Activated naive CD4-positive, alpha-beta T cell treated with anti-CD3 and anti-CD28 coated beads, Interleukin-2, amount 50 U/mL, for 24 hours (primary cell): ENCODE measurements around the gene AMHR2.
A peak's percentile ranks its signal among the peaks of the same experiment; 100 is the strongest.
"Not testable (repeated sequence)": the region's sequence is repeated elsewhere in the genome, so short reads cannot be mapped to it uniquely, and the experiment has no call there.

ENCODE experiments used
- H3K27ac Mint-ChIP-seq: one replicate; pipeline ENCODE4 v1.8.0; 2021; ENCODE audit warnings: mild to moderate bottlenecking, mixed read lengths
- H3K27me3 Mint-ChIP-seq: one replicate; pipeline ENCODE4 v1.8.0; 2021; ENCODE audit warnings: mixed read lengths
- H3K36me3 Mint-ChIP-seq: one replicate; pipeline ENCODE4 v1.8.0; 2021; ENCODE audit warnings: mixed read lengths
- H3K4me1 Mint-ChIP-seq: one replicate; pipeline ENCODE4 v1.8.0; 2021; ENCODE audit warnings: mixed read lengths
- H3K4me3 Mint-ChIP-seq: one replicate; pipeline ENCODE4 v1.8.0; 2021; ENCODE audit warnings: mild to moderate bottlenecking, mixed read lengths
- H3K9me3 Mint-ChIP-seq: one replicate; pipeline ENCODE4 v1.8.0; 2021; ENCODE audit warnings: mixed read lengths

AMHR2 gene

GRCh38 chr12:53423597-53423996 lies at the start of gene AMHR2:
Gene AMHR2, plus strand, starts transcription at chr12:53423855. Its CDS starts 80 bp downstream, at chr12:53423935.
- no peak within 1 kb of the TSS for H3K27ac Mint-ChIP-seq

GRCh38 chr12:53374277-53374676 lies 49.4 kb upstream of the AMHR2 start:
- Mint-ChIP-seq H3K27ac (peak overlapping the region; percentile 46), H3K4me1 (peaks cover 23% of the 10 kb centered on the region)
- not testable (repeated sequence) for H3K9me3 Mint-ChIP-seq, H3K27me3 Mint-ChIP-seq, H3K36me3 Mint-ChIP-seq, H3K4me3 Mint-ChIP-seq

More at GRCh38 chr12:53423597-53423996, at the start of gene AMHR2:
- Mint-ChIP-seq H3K4me3 (no peak within 1 kb of the TSS), H3K27me3 (no peaks in the 10 kb centered on the region), H3K4me1 (peaks cover 25% of the 10 kb centered on the region), H3K9me3 (no peaks in the 10 kb centered on the region), H3K36me3 (no peaks in the 10 kb centered on the region)

DNA sequence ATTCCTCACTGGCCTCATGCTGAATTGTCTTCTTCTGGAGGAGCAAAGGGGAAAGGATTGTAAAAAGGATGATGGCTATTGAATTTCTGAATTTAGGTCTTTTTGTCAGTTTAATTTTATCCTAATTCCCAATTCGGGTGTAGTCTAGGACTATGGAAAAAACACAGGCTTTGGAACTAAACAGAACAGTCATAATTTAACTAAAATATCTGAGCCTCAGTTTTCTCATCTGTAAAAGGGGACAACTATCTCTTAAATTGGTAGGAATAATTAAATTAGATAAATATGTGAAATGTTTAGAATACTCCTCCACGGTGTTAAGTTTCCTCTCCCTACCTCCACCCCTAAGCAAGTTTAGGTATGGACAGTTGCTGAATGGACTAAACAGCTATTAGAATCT lies 46.9 kb upstream of the AMHR2 start:
- Mint-ChIP-seq H3K4me1 (peaks cover 22% of the 10 kb centered on the region), H3K27ac (peak overlapping the region; percentile 41), H3K27me3 (no peaks in the 10 kb centered on the region), H3K4me3 (no peak overlapping the region), H3K36me3 (peaks cover 6% of the 10 kb centered on the region), H3K9me3 (no peaks in the 10 kb centered on the region)

DNA sequence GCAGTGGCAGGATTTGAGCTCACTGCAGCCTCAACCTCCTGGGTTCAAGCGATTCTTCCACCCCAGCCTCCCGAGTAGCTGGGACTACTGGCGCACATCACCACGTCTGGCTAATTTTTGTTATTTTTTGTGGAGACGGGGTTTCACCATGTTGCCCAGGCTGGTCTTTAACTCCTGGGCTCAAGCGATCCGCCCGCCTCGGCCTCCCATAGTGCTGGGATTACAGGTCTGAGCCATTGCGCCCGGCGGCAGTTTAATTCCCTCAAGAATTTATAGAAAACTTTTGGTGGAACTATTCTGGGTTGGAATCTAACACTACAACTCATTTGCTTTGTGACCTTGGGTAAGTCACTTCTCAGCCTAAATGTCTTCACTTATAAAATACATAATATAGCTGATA lies 45.4 kb upstream of the AMHR2 start:
- Mint-ChIP-seq H3K9me3 (no peaks in the 10 kb centered on the region), H3K27me3 (no peaks in the 10 kb centered on the region), H3K36me3 (peaks cover 13% of the 10 kb centered on the region), H3K27ac (no peak overlapping the region), H3K4me3 (no peak overlapping the region), H3K4me1 (peaks cover 26% of the 10 kb centered on the region)

GRCh38 chr12:53378724-53379388 lies 44.8 kb upstream of the AMHR2 start:
- Mint-ChIP-seq H3K27me3 (no peaks in the 10 kb centered on the region), H3K9me3 (no peaks in the 10 kb centered on the region), H3K4me1 (peaks cover 33% of the 10 kb centered on the region), H3K36me3 (peaks cover 17% of the 10 kb centered on the region), H3K27ac (no peak overlapping the region), H3K4me3 (no peak overlapping the region)

DNA sequence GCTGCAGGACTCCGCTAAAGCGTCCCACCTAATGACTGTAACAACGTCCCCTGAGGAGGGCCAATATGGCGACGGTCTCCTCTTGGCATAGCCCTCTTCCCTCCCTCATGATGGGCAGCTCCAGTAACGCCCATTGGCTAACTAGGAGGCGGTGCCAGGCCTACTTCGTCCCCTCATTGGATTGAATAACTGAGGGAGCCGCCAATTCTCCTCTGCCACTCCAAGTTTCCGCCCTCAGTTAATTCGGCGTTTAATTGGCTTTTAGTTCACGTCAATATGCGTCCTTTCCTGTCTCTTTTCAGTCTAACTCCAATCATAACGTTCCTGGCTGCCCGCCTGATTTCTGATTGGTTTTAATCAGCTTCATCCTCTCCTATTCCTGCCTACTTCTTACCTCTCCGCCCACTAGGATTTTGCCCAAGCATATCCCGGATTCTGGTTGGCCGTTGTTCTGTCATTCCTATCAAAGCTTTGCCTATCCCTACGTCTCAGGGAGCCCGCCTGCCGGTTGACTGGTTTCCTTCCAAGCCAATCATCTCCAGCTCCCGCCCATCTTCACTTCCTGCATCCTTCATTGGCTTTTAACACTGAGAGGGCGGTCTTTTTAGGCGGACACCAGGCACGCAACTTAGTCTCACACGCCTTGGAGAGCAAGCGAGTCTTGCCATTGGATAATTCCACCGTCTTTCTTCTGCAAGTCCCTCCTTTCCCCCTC lies 44.1 kb upstream of the AMHR2 start:
- Mint-ChIP-seq H3K4me3 (no peak overlapping the region), H3K27me3 (no peaks in the 10 kb centered on the region), H3K27ac (no peak overlapping the region), H3K36me3 (peaks cover 17% of the 10 kb centered on the region), H3K4me1 (peaks cover 37% of the 10 kb centered on the region), H3K9me3 (no peaks in the 10 kb centered on the region)

DNA sequence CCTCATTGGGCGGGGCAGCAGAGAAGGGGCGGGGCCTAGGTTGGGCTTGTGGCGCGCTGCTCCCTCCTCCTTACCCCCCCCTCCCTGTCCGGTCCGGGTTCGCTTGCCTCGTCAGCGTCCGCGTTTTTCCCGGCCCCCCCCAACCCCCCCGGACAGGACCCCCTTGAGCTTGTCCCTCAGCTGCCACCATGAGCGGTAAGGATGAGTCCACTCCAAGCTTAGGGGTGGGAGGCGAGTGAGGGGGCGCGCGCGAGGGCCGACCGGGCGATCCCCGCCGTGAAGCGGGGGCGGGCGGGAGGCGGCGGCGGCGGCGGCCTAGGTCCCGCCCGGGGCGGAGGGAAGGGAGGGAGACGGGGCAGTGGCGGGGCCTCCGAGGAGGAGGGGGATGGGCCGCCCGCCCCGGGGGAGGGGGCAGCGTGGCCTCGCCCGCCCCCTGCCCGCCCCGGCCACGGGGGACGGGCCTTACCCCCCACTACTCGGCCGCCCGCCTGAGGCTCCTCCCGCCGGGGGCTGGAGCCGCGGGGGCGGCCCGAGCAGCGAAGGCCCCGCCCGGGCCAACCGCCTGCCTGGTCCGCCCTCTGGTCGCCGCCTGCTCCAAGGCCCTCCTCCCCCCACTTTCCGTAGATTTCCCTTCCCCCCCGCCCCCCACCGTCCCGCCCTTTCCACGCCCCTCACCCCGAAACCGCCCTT lies 43.4 kb upstream of the AMHR2 start, which contains the start of gene SP1:
SP1 (plus strand) TSS at position 73 of the 690 bp plus-strand sequence; CDS start at position 189, 116 bp downstream.
- H3K9me3 Mint-ChIP-seq: no peaks in the 10 kb centered on the region
- H3K27me3 Mint-ChIP-seq: no peaks in the 10 kb centered on the region
- H3K27ac Mint-ChIP-seq: peak within 1 kb of the TSS; percentile 95
- H3K4me1 Mint-ChIP-seq: peaks cover 38% of the 10 kb centered on the region
- H3K36me3 Mint-ChIP-seq: peaks cover 17% of the 10 kb centered on the region
- H3K4me3 Mint-ChIP-seq: peak within 1 kb of the TSS; percentile 97

DNA sequence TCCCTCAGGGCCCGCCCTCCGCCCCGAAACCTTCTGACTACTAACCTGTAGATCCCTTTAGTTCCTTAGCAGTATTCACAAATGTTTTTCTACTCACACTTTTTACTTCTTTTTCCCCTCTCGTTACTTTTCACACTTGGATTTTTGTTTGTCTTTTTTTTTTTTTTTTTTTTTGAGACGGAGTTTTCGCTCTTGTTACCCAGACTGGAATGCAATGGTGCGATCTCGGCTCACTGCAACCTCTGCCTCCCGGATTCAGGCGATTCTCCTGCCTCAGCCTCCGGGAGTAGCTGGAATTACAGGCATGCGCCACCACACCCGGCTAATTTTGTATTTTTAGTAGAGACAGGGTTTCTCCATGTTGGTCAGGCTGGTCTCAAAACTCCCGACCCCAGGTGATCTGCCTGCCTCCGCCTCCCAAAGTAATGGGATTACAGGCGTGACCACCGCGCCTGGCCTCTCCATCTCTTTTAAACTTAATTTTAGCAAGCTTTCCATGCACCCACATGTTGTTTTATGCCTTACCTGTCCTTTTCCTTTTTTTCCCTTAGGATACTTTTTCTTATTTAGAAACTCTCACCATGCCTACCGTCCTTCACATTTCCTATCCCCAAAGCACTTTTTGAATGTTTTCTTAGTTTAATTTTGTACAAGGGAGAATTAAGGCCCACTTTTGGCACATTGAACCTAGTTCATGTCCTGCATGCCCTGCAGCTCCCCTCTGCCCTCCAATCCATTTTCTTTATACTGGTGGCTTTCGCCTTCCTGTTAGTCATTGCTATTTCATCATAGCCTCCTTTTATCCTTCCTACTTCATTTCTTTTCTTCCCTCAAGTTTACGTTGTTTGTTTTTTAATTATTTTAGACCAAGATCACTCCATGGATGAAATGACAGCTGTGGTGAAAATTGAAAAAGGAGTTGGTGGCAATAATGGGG lies 42.6 kb upstream of the AMHR2 start:
- Mint-ChIP-seq H3K27me3 (no peaks in the 10 kb centered on the region), H3K4me1 (peaks cover 41% of the 10 kb centered on the region), H3K4me3 (peak overlapping the region; percentile 97), H3K27ac (peak overlapping the region; percentile 95), H3K36me3 (peaks cover 17% of the 10 kb centered on the region), H3K9me3 (no peaks in the 10 kb centered on the region)

- H3K4me3 Mint-ChIP-seq: peak overlapping the region; percentile 97
- peak overlapping the region; percentile 95 for H3K27ac Mint-ChIP-seq
- no peaks in the 10 kb centered on the region for H3K9me3 Mint-ChIP-seq
- H3K4me1 Mint-ChIP-seq: peaks cover 50% of the 10 kb centered on the region
- H3K27me3 Mint-ChIP-seq: no peaks in the 10 kb centered on the region
- H3K36me3 Mint-ChIP-seq: peaks cover 17% of the 10 kb centered on the region
Measured at GRCh38 chr12:53381731-53382630, 41.7 kb upstream of the AMHR2 start.

- H3K9me3 Mint-ChIP-seq: no peaks in the 10 kb centered on the region
- peak overlapping the region; percentile 26 for H3K27ac Mint-ChIP-seq
- peak overlapping the region; percentile 97 for H3K4me3 Mint-ChIP-seq
- peaks cover 61% of the 10 kb centered on the region for H3K4me1 Mint-ChIP-seq
- H3K36me3 Mint-ChIP-seq: peaks cover 19% of the 10 kb centered on the region
- no peaks in the 10 kb centered on the region for H3K27me3 Mint-ChIP-seq
Measured at GRCh38 chr12:53383258-53383657, 40.4 kb upstream of the AMHR2 start.

- Mint-ChIP-seq H3K27ac (peak overlapping the region; percentile 12), H3K4me3 (peak overlapping the region; percentile 65), H3K4me1 (peaks cover 80% of the 10 kb centered on the region), H3K36me3 (peaks cover 19% of the 10 kb centered on the region)
- H3K9me3 Mint-ChIP-seq, H3K27me3 Mint-ChIP-seq: not testable (repeated sequence)
Measured at GRCh38 chr12:53386381-53386780, 37.3 kb upstream of the AMHR2 start.

GRCh38 chr12:53388932-53389331 lies 34.7 kb upstream of the AMHR2 start:
- Mint-ChIP-seq H3K4me3 (peak overlapping the region; percentile 66), H3K27ac (peak overlapping the region; percentile 41), H3K36me3 (peaks cover 5% of the 10 kb centered on the region), H3K9me3 (no peaks in the 10 kb centered on the region), H3K4me1 (peaks cover 61% of the 10 kb centered on the region), H3K27me3 (no peaks in the 10 kb centered on the region)

GRCh38 chr12:53389702-53390101 lies 34.0 kb upstream of the AMHR2 start:
- Mint-ChIP-seq H3K27me3 (no peaks in the 10 kb centered on the region), H3K4me3 (peak overlapping the region; percentile 66), H3K9me3 (no peaks in the 10 kb centered on the region), H3K4me1 (peaks cover 57% of the 10 kb centered on the region), H3K36me3 (peaks cover 5% of the 10 kb centered on the region), H3K27ac (peak overlapping the region; percentile 19)

- H3K9me3 Mint-ChIP-seq: no peaks in the 10 kb centered on the region
- no peaks in the 10 kb centered on the region for H3K27me3 Mint-ChIP-seq
- H3K36me3 Mint-ChIP-seq: peaks cover 5% of the 10 kb centered on the region
- peak overlapping the region; percentile 6 for H3K4me3 Mint-ChIP-seq
- no peak overlapping the region for H3K27ac Mint-ChIP-seq
- peaks cover 51% of the 10 kb centered on the region for H3K4me1 Mint-ChIP-seq
Measured at GRCh38 chr12:53391724-53392123, 31.9 kb upstream of the AMHR2 start.
